CD4-positive, CD25-positive, alpha-beta regulatory T cell (primary cell): ENCODE data around the gene LIPC. TPM values are rescaled to one million over a fixed set of nuclear protein-coding genes. Genes with fewer than 3 reads are reported as not detected.

Experiments used
- ATAC-seq, 2 donors: fragments of 150-1000 bp; cut with Tn5 transposase; one replicate each; pipeline ENCODE4 v1.10.0; 2021; ENCODE audit warnings: low read depth in 2 of 2, moderate number of reproducible peaks in 2 of 2, moderate library complexity in 1 of 2
- DNase-seq, 3 donors: peaks; one replicate each; pipeline versions ENCODE4 v3.0.0 to v3.0.0-alpha.2; 2012 to 2022; ENCODE audit warnings: mixed read lengths in 1 of 3
- H3K27ac ChIP-seq: one replicate; pipeline ENCODE4 v1.7.0; 2013; ENCODE audit warnings: mild to moderate bottlenecking, low read length; ENCODE audit not compliant: insufficient read depth, poor library complexity, severe bottlenecking
- H3K27me3 ChIP-seq: one replicate; pipeline ENCODE4 v1.7.0; 2013; ENCODE audit warnings: low read length; ENCODE audit not compliant: control insufficient read depth, insufficient read depth
- H3K36me3 ChIP-seq: one replicate; pipeline ENCODE4 v1.7.0; 2013; ENCODE audit warnings: mild to moderate bottlenecking, low read length, moderate library complexity; ENCODE audit not compliant: control insufficient read depth, insufficient read depth
- H3K4me1 ChIP-seq: 2 replicates; pipeline ENCODE4 v1.7.0; 2013; ENCODE audit warnings: mild to moderate bottlenecking, low read length; ENCODE audit not compliant: insufficient read depth, control insufficient read depth, poor library complexity, severe bottlenecking
- H3K4me3 ChIP-seq: one replicate; pipeline ENCODE4 v1.7.0; 2013; ENCODE audit warnings: low read depth, mild to moderate bottlenecking, low read length, moderate library complexity
- H3K9me3 ChIP-seq, 2 experiments: 1 replicate in 1 of 2; 2 replicates in 1 of 2; pipeline ENCODE4 v1.7.0; 2013; ENCODE audit warnings: low read length in 2 of 2, mild to moderate bottlenecking in 1 of 2, moderate library complexity in 1 of 2; ENCODE audit not compliant: control insufficient read depth in 2 of 2
- H3K27ac Mint-ChIP-seq, 3 donors: one replicate each; pipeline ENCODE4 v1.8.0; 2020 to 2022; ENCODE audit warnings: mild to moderate bottlenecking in 3 of 3, mixed read lengths in 3 of 3, moderate library complexity in 2 of 3
- H3K27me3 Mint-ChIP-seq: one replicate; pipeline ENCODE4 v1.8.0; 2022; ENCODE audit warnings: mild to moderate bottlenecking, mixed read lengths
- H3K36me3 Mint-ChIP-seq: one replicate; pipeline ENCODE4 v1.8.0; 2020; ENCODE audit warnings: mixed read lengths
- H3K4me1 Mint-ChIP-seq, 4 donors: one replicate each; pipeline ENCODE4 v1.8.0; 2020 to 2022; ENCODE audit warnings: mixed read lengths in 4 of 4, mild to moderate bottlenecking in 1 of 4
- H3K4me3 Mint-ChIP-seq, 4 donors: one replicate each; pipeline ENCODE4 v1.8.0; 2020 to 2022; ENCODE audit warnings: mild to moderate bottlenecking in 4 of 4, mixed read lengths in 4 of 4, moderate library complexity in 3 of 4
- H3K9me3 Mint-ChIP-seq, 7 donors: one replicate each; pipeline ENCODE4 v1.8.0; 2020 to 2022; ENCODE audit warnings: mixed read lengths in 7 of 7, mild to moderate bottlenecking in 3 of 7, moderate library complexity in 2 of 7
- polyA plus RNA-seq, 4 donors: library from polyadenylated mRNA; unstranded; fragments of 300-500 nt; fragmentation: Illumina TruSeq; gene quantifications; one replicate each; pipeline ENCODE4 v1.2.3, GENCODE V29; 2021
- total RNA-seq: library from RNA; stranded (reverse); gene quantifications from one replicate; pipeline ENCODE4 v1.2.3, GENCODE V29; 2022

The LIPC gene
- total and polyA plus RNA-seq, 5 donors from 2014 or later = 0.54 to 1.7 (median 1.6) TPM

DNA sequence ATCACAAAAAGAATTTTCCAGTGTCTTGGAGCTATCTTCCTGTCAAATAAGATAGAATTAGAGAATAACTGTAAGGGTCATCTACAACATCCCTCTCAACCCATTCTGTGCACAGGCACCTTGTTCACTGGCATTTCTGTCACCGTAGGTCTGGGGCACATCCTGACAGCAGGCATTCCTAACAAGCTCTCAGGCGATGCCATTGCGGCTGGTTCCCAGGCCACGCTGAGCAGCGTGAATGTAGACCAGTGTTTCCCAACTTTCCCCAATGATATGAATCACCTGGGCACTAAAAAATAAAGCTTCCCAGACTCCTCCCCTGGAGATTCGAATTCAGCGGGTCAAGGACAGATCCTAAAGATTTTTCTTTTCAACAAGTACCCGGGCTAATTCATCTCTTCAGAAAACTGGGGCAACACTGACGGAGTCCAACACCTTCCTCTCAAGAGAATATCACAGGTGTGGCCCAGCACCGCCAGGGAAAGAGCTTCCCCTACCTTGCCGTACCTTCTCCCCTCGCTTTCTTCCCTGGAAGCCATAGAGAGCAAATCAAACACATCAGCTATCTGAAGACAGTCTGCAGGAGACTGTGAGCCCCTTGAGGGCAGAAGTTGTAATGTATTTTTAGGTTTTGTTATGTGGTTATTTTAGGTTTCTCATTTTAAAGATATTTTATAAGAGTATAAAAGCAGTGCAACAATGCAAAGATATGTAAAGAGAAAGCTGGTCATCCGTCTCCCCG, 143.4 kb downstream of the LIPC start:
- DNase-seq (no peak), ATAC-seq (no peak)
- H3K4me3 ChIP-seq = no peak overlapping the region
- H3K9me3 ChIP-seq = no peaks in the 10 kb centered on the region
- no peaks in the 10 kb centered on the region for H3K36me3 ChIP-seq
- no peak overlapping the region for H3K4me3 Mint-ChIP-seq
- H3K27me3 ChIP-seq = no peaks in the 10 kb centered on the region
- H3K4me1 ChIP-seq = peaks cover 5% of the 10 kb centered on the region
- H3K9me3 Mint-ChIP-seq = peaks cover 0 to 4% (median 0%) of the 10 kb centered on the region in 7 donors
- no peak overlapping the region for H3K27ac ChIP-seq
- peaks cover 0 to 19% (median 10%) of the 10 kb centered on the region in 4 donors for H3K4me1 Mint-ChIP-seq
- peak overlapping the region; percentile 52 to 59 (median 52) for H3K27ac Mint-ChIP-seq
- H3K27me3 Mint-ChIP-seq = no peaks in the 10 kb centered on the region
- no peaks in the 10 kb centered on the region for H3K36me3 Mint-ChIP-seq

GRCh38 chr15:58576657-58577056, 144.9 kb downstream of the LIPC start:
- H3K27ac ChIP-seq = no peak overlapping the region
- DNase-seq (no peak), ATAC-seq (no peak)
- H3K4me3 ChIP-seq = no peak overlapping the region
- H3K4me1 Mint-ChIP-seq = peaks cover 0 to 19% (median 10%) of the 10 kb centered on the region in 4 donors
- H3K36me3 Mint-ChIP-seq = no peaks in the 10 kb centered on the region
- H3K4me3 Mint-ChIP-seq = no peak overlapping the region
- H3K9me3 ChIP-seq = no peaks in the 10 kb centered on the region
- H3K36me3 ChIP-seq = no peaks in the 10 kb centered on the region
- H3K9me3 Mint-ChIP-seq = peaks cover 0 to 4% (median 0%) of the 10 kb centered on the region in 7 donors
- H3K27me3 Mint-ChIP-seq = no peaks in the 10 kb centered on the region
- peaks cover 5% of the 10 kb centered on the region for H3K4me1 ChIP-seq
- no peak overlapping the region for H3K27ac Mint-ChIP-seq
- H3K27me3 ChIP-seq = no peaks in the 10 kb centered on the region

DNA sequence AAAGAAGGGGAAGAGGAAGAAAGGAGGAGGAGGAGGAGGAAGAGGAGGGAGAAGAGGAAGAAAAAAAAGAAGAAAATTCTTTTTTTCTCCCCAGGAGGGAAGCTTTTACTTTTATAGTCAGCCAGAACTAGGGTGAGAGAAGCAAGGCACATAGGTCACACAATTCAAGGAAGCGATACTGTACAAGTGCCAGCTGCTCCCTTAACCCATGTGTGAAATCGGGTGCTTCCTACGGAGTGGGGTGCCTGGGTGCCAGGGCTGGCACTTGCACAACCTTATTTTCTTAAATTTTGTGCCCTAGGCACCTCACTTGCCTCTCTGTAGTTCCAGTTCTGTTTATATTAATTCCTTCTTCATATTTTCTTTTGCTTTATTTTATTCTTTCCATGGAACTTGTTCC, 150.4 kb downstream of the LIPC start:
- peaks cover 0 to 5% (median 3%) of the 10 kb centered on the region in 7 donors for H3K9me3 Mint-ChIP-seq
- no peaks in the 10 kb centered on the region for H3K36me3 Mint-ChIP-seq
- peaks cover 5% of the 10 kb centered on the region for H3K4me1 ChIP-seq
- ATAC-seq (no peak), DNase-seq (no peak)
- peaks cover 0 to 23% (median 12%) of the 10 kb centered on the region in 4 donors for H3K4me1 Mint-ChIP-seq
- H3K4me3 ChIP-seq = no peak overlapping the region
- H3K27ac ChIP-seq = no peak overlapping the region
- H3K27me3 Mint-ChIP-seq = peaks cover 14% of the 10 kb centered on the region
- no peak overlapping the region for H3K27ac Mint-ChIP-seq
- peaks cover 0 to 7% of the 10 kb centered on the region in 2 experiments for H3K9me3 ChIP-seq
- no peaks in the 10 kb centered on the region for H3K36me3 ChIP-seq
- H3K27me3 ChIP-seq = peaks cover 2% of the 10 kb centered on the region
- H3K4me3 Mint-ChIP-seq = no peak overlapping the region

DNA sequence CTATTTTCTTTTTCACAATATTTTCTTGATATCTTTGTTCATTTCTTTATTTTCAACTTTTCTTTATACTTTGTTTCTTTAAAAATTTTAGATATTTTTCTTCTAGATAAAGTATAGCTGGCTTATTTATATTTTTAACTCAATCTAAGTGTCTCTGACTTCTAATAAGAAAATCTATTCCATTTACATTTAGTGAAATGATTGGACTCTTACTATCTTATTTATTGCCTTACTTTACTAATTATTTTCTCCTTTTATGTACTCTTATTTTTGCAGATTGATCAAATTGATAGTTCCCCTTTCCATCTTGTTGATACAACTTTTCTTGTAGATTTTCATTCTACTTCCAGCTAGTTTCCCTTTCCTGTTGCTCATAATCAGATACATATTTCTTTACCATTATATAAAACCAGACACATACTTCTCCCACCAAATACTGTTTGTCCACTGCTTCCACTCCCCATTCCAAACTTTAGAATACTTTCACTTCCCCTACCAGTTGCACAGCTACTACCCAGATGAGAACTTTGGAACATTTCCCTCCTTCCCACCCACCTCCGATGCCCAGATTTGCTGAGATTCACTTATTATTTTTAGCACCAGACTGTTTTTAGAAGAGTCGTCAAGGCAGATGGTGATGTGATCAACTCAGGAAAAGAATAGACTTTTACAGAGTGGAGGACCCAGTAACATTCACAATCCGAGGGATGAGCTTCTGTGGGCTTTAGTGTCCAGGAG, 151.5 kb downstream of the LIPC start:
- Histone ChIP-seq H3K27me3 (peaks cover 2% of the 10 kb centered on the region), H3K27ac (no peak overlapping the region), H3K36me3 (no peaks in the 10 kb centered on the region), H3K9me3 (peaks cover 0 to 7% of the 10 kb centered on the region in 2 experiments), H3K4me3 (no peak overlapping the region), H3K4me1 (peaks cover 5% of the 10 kb centered on the region)
- Mint-ChIP-seq H3K36me3 (no peaks in the 10 kb centered on the region), H3K9me3 (peaks cover 0 to 5% (median 3%) of the 10 kb centered on the region in 7 donors), H3K27me3 (peaks cover 14% of the 10 kb centered on the region), H3K27ac (peak overlapping the region in 1 of 3 donors; percentile 11), H3K4me1 (peaks cover 0 to 23% (median 13%) of the 10 kb centered on the region in 4 donors), H3K4me3 (no peak overlapping the region)
- DNase-seq = no peak
- no peak for ATAC-seq

- Mint-ChIP-seq H3K27me3 (peaks cover 14% of the 10 kb centered on the region), H3K36me3 (no peaks in the 10 kb centered on the region), H3K27ac (peak overlapping the region in 2 of 3 donors; percentile 49 to 94), H3K4me3 (peak overlapping the region in 1 of 4 donors; percentile 43), H3K9me3 (peaks cover 0 to 5% (median 3%) of the 10 kb centered on the region in 7 donors), H3K4me1 (peaks cover 0 to 23% (median 19%) of the 10 kb centered on the region in 4 donors)
- Histone ChIP-seq H3K27me3 (peaks cover 2% of the 10 kb centered on the region), H3K4me1 (peaks cover 5% of the 10 kb centered on the region), H3K4me3 (no peak overlapping the region), H3K9me3 (peaks cover 0 to 7% of the 10 kb centered on the region in 2 experiments), H3K27ac (no peak overlapping the region), H3K36me3 (no peaks in the 10 kb centered on the region)
- ATAC-seq = no peak
- no peak for DNase-seq
These were observed 153.1 kb downstream of the LIPC start for GRCh38 chr15:58584789-58585461.

GRCh38 chr15:58585693-58586443, 154.1 kb downstream of the LIPC start:
- Mint-ChIP-seq H3K4me1 (peaks cover 0 to 24% (median 20%) of the 10 kb centered on the region in 4 donors), H3K4me3 (no peak overlapping the region), H3K27ac (peak overlapping the region; percentile 23 to 94 (median 49)), H3K36me3 (no peaks in the 10 kb centered on the region), H3K27me3 (peaks cover 14% of the 10 kb centered on the region), H3K9me3 (peaks cover 0 to 5% (median 3%) of the 10 kb centered on the region in 7 donors)
- no peak overlapping the region for H3K27ac ChIP-seq
- H3K4me3 ChIP-seq = no peak overlapping the region
- H3K27me3 ChIP-seq = peaks cover 2% of the 10 kb centered on the region
- peaks cover 0 to 7% of the 10 kb centered on the region in 2 experiments for H3K9me3 ChIP-seq
- ATAC-seq (no peak), DNase-seq (no peak)
- peaks cover 5% of the 10 kb centered on the region for H3K4me1 ChIP-seq
- H3K36me3 ChIP-seq = no peaks in the 10 kb centered on the region

DNA sequence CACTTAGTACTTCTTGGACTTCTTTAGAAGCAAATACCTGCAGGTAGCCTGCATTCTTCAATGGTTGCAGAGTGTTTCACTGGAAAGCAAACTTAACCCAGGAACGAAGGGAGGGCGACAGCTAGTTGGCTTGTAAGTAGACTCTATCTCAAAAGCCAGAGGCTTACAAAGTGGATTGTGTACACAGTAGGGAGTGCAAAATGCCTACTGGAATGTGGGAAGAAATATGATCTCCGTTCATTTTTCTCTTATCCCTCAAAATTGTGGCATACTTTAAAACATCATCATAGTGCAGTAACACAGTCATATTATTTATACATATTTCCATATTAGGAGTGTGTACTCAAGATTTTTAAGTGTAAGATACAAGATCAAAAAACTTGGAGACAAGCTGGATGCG, 155.7 kb downstream of the LIPC start:
- Mint-ChIP-seq H3K27me3 (peaks cover 14% of the 10 kb centered on the region), H3K36me3 (no peaks in the 10 kb centered on the region), H3K4me3 (no peak overlapping the region), H3K27ac (peak overlapping the region in 1 of 3 donors; percentile 39), H3K9me3 (peaks cover 0 to 5% (median 3%) of the 10 kb centered on the region in 7 donors), H3K4me1 (peaks cover 8 to 23% (median 21%) of the 10 kb centered on the region in 4 donors)
- no peak overlapping the region for H3K27ac ChIP-seq
- H3K4me1 ChIP-seq = peaks cover 5% of the 10 kb centered on the region
- H3K4me3 ChIP-seq = no peak overlapping the region
- peaks cover 0 to 7% of the 10 kb centered on the region in 2 experiments for H3K9me3 ChIP-seq
- DNase-seq = no peak
- no peak for ATAC-seq
- peaks cover 2% of the 10 kb centered on the region for H3K27me3 ChIP-seq
- H3K36me3 ChIP-seq = no peaks in the 10 kb centered on the region
